ENCODE results near the gene SMIM36.

- no peak for TF ChIP-seq POLR2A (IDR thresholded peaks at IDR 0.05)
- TF ChIP-seq, protein P1, sequence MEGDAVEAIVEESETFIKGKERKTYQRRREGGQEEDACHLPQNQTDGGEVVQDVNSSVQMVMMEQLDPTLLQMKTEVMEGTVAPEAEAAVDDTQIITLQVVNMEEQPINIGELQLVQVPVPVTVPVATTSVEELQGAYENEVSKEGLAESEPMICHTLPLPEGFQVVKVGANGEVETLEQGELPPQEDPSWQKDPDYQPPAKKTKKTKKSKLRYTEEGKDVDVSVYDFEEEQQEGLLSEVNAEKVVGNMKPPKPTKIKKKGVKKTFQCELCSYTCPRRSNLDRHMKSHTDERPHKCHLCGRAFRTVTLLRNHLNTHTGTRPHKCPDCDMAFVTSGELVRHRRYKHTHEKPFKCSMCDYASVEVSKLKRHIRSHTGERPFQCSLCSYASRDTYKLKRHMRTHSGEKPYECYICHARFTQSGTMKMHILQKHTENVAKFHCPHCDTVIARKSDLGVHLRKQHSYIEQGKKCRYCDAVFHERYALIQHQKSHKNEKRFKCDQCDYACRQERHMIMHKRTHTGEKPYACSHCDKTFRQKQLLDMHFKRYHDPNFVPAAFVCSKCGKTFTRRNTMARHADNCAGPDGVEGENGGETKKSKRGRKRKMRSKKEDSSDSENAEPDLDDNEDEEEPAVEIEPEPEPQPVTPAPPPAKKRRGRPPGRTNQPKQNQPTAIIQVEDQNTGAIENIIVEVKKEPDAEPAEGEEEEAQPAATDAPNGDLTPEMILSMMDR (IDR thresholded peaks at IDR 0.05) = no peak
These were observed 80.5 kb downstream of the SMIM36 start for GRCh38 chr17:55430541-55431288.
